HG03280 (cell line): ENCODE data around the gene GIMAP8.

Source experiments
- ATAC-seq: cut with Tn5 transposase; IDR thresholded peaks from one replicate; pipeline ENCODE4 v1.9.1; 2021; ENCODE audit warnings: mild to moderate bottlenecking, moderate library complexity; ENCODE audit not compliant: unreplicated experiment

The GIMAP8 gene

DNA sequence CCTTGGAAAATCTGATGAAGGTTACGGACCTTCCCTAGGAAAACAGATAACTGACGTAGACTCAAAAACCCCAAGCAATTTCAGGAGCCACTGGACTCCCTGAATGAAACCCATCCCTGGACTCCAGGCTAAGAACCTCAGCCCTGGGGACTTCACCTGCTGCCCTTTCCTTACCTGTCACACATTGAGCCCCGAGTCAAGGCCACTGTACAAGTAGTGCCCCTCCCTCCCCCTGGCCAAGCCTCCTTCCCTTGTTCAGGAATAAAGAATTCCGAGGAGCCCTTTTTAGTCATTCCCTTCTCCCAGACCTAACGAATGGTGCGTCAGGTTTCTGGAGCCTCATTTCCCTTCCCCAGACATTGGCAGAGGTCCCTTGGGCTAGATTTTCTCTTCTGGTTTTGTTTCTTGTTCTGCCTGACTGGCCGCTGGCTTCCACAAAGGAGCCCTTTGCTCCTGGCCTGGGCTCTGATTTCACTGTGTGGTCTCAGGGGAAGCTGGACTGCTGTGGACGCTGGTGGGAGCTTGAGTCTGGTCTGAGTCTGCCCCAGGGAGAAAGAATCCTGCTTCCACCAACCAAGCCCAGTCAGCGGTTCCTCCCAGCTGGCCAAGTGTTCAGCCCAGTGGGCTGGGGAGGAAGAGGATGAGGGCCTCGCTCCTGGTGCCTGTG is 39.6 kb upstream of the GIMAP8 start:
- ATAC-seq = no peak

DNA sequence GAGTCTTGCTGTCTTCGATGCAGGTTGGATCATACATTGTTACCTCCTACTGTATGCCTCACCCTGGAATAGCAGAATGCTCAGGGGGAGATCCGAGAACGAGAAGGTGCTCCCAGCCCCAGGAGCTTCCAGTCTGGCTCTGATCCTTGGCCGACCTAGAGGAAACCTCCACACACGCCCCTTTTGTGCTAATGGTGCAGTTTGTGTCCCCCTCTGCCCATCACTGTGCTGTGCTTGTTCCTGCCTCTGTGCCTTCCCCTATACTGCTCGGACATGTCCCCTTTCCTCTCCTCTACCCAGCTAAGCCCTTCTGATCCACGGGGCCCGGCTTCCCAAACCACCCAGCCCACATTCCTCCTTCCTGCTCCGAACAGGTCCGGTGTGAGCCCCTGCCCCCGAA is 38.8 kb upstream of the GIMAP8 start:
- no peak for ATAC-seq

DNA sequence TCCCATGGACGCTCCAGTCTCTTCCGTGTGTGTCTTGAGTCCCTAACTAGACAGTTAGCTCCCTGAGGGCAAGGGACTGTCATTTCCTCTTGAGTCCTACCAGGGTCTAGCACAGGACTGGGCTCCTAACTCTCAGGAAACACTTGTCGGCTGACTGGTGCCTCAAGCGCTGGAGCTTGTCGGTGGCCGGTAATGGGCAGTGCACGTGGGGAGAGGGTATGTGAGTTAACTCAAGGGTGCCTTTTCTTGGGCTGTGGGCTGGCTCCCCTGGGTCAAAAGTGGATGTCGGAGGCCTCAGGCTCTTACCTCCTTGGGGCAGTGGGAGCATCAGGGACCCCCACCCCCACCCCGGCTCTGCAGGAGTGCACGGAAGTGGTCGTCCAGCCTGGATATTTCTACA is 38.4 kb upstream of the GIMAP8 start:
- no peak for ATAC-seq

DNA sequence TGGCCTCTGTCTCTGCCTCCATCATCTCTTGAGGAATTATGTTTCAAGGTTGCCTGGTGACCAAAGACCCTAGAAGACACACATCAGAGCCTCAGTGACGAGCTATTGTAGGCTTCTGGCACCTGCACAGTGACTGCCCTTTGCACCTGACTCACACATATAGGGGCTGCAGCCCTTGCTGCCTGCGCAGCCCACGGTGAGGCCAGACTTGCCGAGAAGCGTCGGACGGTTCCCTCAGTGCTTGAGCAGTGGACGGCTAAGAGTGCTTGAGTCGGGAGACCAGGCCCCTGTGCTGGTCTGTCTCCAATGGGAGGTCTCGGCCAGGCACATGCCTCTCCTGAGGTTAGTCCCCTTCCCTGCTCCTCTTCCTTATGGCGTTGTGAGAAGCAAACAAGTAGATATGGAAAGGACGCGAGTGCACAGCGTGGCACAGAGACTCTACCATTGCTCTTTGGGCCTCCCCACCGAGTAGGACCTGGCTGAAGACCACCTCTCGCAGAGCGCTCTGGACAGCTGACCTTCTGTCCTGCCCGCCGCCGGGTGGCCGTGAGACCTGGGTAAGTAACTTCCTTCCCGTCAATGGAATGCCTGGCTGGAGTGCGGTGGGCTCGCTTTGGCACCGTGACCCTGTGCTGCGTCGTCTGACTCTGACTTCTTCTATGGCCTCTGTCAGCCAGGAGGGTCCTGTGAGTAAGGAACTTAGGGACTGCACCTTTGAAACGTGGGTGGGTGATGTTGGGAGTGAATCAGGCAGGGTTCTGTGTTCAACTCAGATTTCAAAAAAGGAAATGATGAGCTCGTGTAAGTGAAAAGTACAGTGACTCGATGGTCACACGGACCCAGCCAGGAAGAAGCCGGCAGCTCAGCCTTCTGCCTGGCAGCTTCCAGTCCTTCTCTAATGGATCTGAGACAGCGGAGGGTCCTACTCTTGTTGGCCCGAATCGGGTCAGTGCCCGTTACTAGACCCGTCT is 37.6 kb upstream of the GIMAP8 start:
- no peak for ATAC-seq

DNA sequence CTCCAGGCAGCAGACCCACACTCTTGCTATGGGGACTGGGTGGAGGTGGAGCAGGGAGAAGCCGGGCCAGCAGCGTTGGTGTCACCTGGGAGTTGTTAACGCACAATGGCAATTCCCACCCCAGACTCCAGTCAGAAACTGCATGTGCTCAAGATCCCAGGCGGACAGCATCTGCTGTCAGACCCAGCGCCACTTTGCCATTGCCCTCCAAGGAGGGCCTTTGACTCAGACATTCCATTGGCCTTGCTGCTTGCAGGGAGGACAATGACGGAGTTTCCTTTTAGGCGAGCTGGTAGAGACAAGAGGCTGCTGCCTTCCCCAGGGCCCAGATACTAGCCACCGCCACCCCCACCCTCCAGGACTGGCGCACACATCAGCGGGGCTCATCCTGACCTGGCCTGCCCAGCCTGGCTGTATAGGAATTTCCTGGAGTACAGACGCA is 36.8 kb upstream of the GIMAP8 start:
- ATAC-seq = no peak

- ATAC-seq = no peak
Measured at GRCh38 chr7:150415161-150416153, 35.0 kb upstream of the GIMAP8 start.

- ATAC-seq = no peak
Measured at GRCh38 chr7:150417239-150417638, 33.2 kb upstream of the GIMAP8 start.

DNA sequence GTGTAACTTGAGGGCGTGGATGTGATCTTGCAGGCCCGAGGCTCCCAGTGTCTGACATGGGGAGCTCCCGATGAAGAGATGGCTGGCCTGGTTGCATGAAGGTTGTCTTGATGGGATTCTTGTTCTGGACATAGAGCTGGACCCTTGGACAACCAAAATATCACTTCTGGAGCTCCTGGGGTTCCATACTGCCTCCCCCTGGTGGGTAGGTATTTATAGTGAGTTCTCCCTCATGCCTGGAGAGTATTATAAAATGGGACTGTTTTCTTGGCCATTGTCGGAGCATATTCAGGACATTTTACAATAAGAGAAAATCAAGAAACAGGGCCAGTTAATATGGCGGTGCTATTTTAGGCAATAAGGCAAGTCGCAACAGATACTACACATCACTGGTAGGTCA is 32.6 kb upstream of the GIMAP8 start:
- ATAC-seq = no peak

- no peak for ATAC-seq
Measured at GRCh38 chr7:150420242-150420641, 30.2 kb upstream of the GIMAP8 start.

- peak; percentile 98 for ATAC-seq
Measured at GRCh38 chr7:150420987-150421674, 29.3 kb upstream of the GIMAP8 start.

GRCh38 chr7:150421831-150422230 is 28.6 kb upstream of the GIMAP8 start:
- no peak for ATAC-seq

DNA sequence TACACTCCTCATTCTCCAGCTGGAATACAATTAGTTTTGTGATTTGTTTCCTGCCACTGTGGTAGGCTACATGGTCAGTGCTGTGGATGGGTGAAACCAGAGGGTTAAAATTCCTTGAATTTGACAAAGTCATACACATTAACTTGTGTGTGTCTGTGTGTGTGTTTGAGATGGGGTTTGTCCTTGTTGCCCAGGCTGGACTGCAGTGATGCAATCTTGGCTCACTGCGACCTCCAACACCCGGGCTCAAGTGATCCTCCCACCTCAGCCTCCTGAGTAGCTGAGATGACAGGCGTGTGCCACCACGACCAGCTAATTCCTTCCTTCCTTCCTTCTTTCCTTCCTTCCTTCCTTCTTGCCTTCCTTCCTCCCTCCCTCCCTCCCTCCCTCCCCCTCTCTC is 24.8 kb upstream of the GIMAP8 start:
- no peak for ATAC-seq

GRCh38 chr7:150428671-150429451 is 21.6 kb upstream of the GIMAP8 start:
- ATAC-seq = no peak

- no peak for ATAC-seq
Measured at GRCh38 chr7:150429699-150430098, 20.7 kb upstream of the GIMAP8 start.

DNA sequence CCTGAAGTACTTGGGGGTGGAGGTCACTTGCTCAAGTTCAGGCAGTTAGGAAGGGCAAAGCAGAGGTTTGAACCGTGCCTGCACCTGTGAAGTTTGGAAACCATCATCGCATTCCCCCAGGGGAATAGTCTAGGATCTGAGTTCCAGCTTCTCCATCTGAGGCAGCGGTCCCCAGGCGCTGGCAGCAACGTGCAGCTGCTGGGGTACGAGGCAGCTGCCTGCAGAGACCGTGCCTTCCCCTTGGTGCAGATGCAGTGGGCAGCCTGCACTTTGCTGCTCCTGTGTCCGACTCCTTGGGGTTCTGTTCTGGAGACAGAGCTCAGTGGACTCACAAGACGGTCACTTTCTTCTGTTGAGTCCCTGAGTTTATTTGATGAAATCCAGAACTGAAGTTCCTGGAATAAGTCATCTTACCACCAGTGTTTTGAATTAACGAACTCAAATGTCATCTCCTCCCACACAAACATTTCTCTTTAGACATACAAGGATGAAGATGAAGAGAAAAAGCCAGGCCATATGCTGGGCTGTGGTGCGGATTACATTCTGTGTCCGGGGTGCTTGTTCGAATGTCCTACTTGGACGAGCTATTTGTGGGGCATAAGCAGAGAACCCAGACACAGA is 19.9 kb upstream of the GIMAP8 start:
- no peak for ATAC-seq

DNA sequence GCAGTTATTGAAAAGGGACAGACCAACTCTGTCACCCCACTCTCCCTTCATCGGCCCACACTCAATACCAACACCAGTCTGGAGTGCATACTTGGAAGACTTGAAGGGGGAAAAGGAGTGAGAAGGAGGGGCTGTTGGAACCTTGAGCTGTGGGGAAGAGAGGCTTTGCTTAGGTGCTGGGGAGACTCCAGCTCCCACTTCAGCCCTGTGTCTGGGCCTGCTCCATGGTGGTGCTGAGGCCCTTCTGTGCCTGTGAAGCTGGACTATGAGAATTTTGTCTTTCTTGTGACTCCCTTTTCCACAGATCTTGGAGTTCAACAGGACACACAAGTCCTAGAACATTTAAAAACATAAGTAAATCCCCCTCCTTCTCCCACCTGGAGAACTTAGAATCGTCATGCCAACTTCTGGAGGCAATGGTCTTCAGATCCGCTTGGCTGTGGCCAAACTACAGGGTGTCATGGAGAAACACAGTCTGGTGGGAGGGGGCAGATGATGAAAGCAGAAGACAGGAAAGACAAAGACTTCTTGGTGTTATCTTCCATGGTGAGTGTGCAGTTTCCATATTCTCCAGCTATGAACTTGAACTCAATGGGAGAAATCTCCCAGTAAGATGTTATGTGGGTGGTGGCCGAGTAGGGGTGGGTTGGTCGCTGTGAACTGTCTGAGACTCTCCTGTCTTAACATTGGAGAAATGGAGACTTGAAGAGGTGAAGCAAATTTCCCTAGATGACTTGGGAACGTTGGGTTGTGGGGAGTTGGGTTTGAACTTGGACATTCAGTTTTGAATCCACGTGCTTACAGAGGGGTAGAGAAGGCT is 18.4 kb upstream of the GIMAP8 start:
- ATAC-seq = no peak

DNA sequence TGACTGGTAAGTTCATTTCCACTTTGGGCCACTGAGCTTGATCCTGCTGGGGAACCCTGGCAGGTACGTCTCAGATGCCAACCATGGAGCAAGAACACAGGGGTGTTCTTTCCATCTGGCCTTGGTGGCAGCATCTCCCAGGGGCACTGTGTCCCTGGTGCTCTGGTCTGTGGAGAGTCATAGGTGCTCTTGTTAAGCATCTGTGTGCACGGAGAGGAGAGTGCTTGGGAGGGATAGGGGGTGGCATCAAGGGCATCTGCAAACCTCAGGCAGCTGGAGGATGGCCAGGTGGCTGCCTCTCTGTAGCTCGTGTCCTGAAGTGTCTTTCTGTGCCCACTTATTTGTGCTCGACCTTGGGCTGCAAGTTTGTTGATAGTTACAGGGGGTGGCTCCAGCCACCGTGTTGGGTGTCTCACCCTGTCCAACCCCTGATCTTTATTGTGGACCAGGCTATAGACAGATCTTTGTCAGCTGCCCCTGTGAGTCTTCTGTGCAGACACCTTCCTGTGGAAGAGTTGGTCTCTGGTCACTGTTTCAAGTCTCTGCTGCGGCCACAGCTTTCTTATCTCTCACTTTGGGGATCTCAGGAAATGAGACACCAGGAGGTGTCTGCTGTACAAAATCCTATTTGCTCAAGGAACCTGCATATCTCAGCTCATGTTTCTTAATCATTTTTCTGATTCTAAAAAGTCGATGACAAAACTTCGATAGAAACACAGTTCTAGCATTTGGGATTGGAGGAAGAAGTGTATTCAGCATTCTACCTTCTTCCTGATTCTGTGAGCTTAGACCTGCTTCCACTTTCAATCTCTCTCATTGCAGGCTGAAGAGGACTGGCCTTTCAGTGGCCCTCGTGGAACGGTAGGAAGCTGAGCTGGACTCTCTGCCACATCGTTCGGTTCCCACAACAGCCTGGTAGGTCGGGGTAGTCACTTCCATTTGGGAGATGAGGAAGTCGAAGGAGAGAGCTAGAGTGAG is 17.2 kb upstream of the GIMAP8 start:
- ATAC-seq = peak; percentile 19
